ENCODE measurements around the gene JARID2. TPM values are rescaled to one million over a fixed set of nuclear protein-coding genes. Genes with fewer than 3 reads are reported as not detected.

Gene JARID2
- total and polyA plus RNA-seq, 2 of the 13 experiments (the other 11 are each of a cell fraction or from before 2014, with no cell fraction given) = 7.5 to 10.3 TPM

- ATAC-seq (no peak), DNase-seq (ENCODE audit: low spot score) (no peak), FAIRE-seq (no peak)
- no peaks in the 10 kb centered on the region; a peak in 1 of 5 replicates for H3K36me3 ChIP-seq (replicated peaks in 1 of 2; ENCODE audit: control insufficient read depth in 1 of 2, insufficient read depth in 2 of 2, low read length in 2 of 2)
- H3K27ac ChIP-seq (ENCODE audit: extremely low read length, insufficient read depth, low read length) = no peak overlapping the region
- TF ChIP-seq ZBTB14 (CRISPR knock-in tag; IDR thresholded peaks at IDR 0.05) (no peak), POLR2AphosphoS5 (IDR thresholded peaks at IDR 0.05; ENCODE audit: low read depth, low read length) (no peak), HES4 (CRISPR knock-in tag; IDR thresholded peaks at IDR 0.05; ENCODE audit: borderline replicate concordance) (no peak), ZKSCAN5 (CRISPR knock-in tag; IDR thresholded peaks at IDR 0.05) (no peak), DDIT3 (CRISPR knock-in tag; IDR thresholded peaks at IDR 0.05) (no peak), NFKBIZ (CRISPR knock-in tag; IDR thresholded peaks at IDR 0.05) (no peak), ERF (CRISPR knock-in tag; IDR thresholded peaks at IDR 0.05) (no peak), KDM3A (CRISPR knock-in tag; IDR thresholded peaks at IDR 0.05; ENCODE audit: low read depth) (no peak), BCL3 (CRISPR knock-in tag; IDR thresholded peaks at IDR 0.05) (no peak), SUZ12 (IDR thresholded peaks at IDR 0.05; ENCODE audit: low read depth, low read length) (no peak), FOXA3 (CRISPR knock-in tag; IDR thresholded peaks at IDR 0.05) (no peak)
- 95% methylated on average over 10 of the region's 10 CpGs for WGBS (ENCODE audit: low lambda C conversion rate)
- H3K4me1 ChIP-seq (ENCODE audit: insufficient read depth, low read length) = 0 out of 2 replicates have a peak, but pooled peaks cover 7% of the 10 kb centered on the region
- BruUV-seq (replicated peaks) = no TSS peak
- H4K20me1 ChIP-seq (ENCODE audit: insufficient read depth, low read length) = no peaks in the 10 kb centered on the region
- intact Hi-C loops (cut with micrococcal nuclease; ENCODE audit: unreplicated experiment) = no loop called here
- H3K79me2 ChIP-seq (ENCODE audit: insufficient read depth, low read length) = no peaks in the 10 kb centered on the region
- no peak overlapping the region for H3K4me3 ChIP-seq (replicated peaks in 1 of 3; ENCODE audit: insufficient read depth in 1 of 3, low read depth in 2 of 3, low read length in 3 of 3)
- H3K4me2 ChIP-seq (ENCODE audit: low read depth, low read length) = no peak overlapping the region
- H3K9ac ChIP-seq (ENCODE audit: insufficient read depth, low read depth, low read length) = no peak overlapping the region
- H2AFZ ChIP-seq (ENCODE audit: low read length) = no peak overlapping the region
- H3K9me3 ChIP-seq (ENCODE audit: low read length) = no peaks in the 10 kb centered on the region
- in situ Hi-C loops (cut with HindIII; ENCODE audit: extremely low pct_ligation_motif_present, low pct_unique_long_range_greater_than_20kb) = loop anchor here (25.0 kb wide), 1 partner anchor 1269 kb away; no protein-coding TSS in a partner anchor
- H3K27me3 ChIP-seq (ENCODE audit: control insufficient read depth in 1 of 2, insufficient read depth in 2 of 2, low read length in 2 of 2) = no peaks in the 10 kb centered on the region
- CTCF ChIA-PET (ENCODE audit: low intra/inter-chr PET ratio, low total read pairs) = no interaction called here
- POLR2A ChIA-PET = no interaction called here
Measured at GRCh38 chr6:15481390-15482291, 235.8 kb downstream of the JARID2 start.

Measured in HepG2 (cell line).